NCI-H748 treated with DMSO at 0.1 percent for 48 hours (cell line): ENCODE data around the gene NTM.

Source experiments
- DNase-seq: peaks from one replicate; lab custom pipeline; 2025; lab: John Stamatoyannopoulos, UW

Gene NTM

DNA sequence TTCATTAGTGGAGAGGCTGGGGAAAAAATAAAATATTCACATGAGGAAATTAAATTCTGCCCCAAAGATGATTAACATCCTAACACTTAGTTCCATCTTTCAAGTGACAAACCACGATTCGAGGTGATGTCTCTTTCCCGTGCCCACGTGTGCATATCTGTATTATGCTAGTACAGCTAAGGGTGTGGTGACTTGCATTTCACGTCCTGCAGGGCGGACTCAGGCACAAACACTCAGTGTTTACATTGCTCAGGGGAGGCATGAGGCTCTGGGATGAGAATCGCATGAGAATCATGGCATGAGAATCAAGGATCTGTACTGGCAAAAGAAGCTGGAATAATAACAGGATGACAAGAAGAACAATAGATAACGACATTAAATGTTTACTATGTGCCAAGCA lies 179.4 kb downstream of the NTM start:
- peak; percentile 5 for DNase-seq

DNA sequence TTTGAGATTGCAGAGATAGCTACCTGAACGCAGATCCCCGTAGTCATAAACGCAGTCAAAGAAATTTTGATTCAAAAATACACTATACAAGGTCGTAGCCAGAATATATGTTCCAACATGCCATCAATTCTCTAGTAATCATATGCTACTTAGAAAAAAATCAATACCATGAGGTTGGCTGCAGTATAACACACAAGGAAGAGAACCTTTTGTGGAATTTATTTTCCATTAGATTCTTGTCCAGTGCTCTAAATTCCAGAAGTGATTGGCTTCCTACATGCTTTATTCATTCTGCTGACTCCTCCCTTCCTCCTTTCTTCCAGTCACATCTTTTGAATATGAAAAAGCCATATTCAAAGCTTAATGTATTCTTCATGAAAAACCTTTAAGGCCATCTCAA lies 189.9 kb downstream of the NTM start:
- no peak for DNase-seq

DNA sequence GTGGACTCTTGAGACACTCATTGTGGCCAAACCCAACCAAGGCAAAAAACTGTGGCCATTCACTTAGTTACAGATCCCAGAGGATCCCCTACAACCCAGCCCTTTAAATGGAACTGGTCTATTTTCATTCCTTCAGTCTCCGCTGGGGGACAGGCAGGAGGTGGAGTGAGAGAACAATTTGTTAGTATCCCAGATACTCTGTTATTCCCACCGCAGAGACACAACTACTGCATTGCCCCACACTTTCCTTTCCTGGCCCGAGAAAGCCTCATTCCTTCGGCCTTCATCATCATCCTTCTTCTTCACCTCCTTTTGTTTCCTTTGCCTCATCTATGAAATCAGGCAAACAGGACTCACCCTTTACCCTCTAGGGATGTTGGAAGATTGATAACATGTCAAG lies 191.1 kb downstream of the NTM start:
- DNase-seq: no peak

DNA sequence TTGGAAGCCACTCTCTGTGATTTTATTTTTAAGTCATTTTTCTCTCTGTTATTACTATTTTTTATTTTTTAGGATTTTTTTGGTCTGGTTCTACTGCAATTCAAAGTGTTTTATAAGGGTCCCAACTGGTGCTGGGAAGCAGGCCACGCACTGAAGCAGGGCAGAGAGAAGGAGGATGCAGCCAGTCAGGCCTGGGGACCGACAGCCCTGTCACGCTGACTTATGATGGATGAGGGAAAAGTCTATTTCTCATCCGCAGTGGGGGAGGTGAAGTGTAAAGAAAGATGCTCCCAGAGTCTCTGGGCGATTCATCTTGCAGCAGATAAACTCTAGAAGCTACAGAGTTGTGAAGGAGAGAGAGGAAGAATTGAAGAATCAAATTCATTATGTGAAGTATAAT lies 191.6 kb downstream of the NTM start:
- DNase-seq: no peak

GRCh38 chr11:131568318-131568717 lies 197.9 kb downstream of the NTM start:
- no peak for DNase-seq

DNA sequence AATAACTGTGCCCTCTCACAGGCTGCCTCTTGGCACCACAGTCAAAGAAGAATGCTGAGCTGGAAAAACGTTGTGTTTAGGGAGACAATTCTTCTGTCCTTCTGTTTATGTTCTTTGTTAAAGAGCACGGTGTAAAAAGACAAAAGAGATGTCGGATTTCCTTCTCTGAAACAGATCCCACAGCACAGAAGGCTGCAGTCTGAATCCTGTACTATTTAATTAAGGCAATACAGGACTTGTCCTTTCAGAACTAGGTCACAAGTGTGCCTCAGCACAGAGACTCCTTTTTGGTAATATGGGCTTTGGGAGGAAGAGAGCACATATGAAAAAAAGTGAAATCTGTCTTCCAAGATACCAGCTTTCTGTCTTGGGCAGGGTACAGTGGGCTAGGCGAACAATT lies 201.2 kb downstream of the NTM start:
- DNase-seq: no peak

DNA sequence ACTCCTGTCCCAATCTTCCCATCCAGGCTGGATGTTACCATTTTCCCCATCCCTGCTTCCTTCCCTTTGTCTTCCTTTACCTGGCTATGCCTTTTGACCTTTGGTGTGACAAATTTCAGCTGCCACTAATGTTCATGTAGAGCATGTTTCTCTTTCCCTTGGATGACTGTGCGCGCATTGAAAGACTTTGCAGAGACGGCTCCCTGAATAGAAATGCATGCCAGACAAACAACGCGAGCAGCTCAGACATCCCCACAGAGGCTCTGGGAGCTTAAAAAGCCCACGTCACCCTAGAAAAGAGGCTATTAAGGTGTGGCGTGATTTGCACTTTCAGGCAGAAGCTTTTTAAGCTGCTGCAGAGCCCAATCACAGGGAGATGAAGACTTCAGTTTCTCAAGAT lies 202.0 kb downstream of the NTM start:
- no peak for DNase-seq

DNA sequence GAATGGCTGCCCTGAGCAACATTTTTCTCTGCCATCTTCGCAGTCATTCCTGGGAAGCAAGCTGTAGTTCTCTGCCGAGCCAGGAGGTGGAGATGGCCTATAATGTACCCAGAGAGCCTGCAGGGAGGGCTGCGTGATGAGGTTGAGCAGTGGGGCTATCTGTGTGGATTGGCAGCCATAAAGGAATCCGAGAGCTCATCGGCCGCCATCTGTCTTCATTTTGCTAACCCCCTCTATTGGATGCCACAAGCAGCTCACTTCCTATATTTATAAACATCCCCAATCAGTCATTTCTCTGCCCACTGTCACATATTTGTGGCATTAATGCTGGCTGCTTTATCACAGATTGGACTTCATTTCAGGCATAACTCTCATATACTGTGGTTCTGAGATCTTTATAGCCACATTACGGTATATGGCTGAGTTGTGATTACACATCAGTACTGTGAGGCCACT lies 209.5 kb downstream of the NTM start:
- peak; percentile 5 for DNase-seq

DNA sequence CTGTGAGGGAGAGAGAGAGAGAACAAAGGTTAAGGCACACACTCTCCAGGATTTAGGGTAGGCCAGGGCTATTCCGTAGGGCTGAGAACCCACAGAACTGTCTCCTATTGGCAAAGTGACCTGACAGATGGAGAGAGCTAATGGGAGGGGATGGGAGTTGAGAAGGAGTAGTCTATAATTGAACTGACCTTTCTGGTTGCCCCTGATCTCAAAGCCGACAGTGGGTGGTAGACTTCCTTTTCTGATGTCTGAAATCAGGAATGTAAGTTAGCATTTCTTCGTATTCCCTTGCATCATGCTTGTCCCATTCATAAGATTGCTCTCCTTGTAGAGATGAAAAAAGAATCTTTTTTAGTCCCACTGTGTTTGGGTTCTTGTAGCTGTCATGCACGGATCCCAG lies 210.1 kb downstream of the NTM start:
- no peak for DNase-seq

- DNase-seq: no peak
Observed at GRCh38 chr11:131581046-131581445, 210.6 kb downstream of the NTM start.

GRCh38 chr11:131582021-131582525 lies 211.7 kb downstream of the NTM start:
- DNase-seq: no peak

DNA sequence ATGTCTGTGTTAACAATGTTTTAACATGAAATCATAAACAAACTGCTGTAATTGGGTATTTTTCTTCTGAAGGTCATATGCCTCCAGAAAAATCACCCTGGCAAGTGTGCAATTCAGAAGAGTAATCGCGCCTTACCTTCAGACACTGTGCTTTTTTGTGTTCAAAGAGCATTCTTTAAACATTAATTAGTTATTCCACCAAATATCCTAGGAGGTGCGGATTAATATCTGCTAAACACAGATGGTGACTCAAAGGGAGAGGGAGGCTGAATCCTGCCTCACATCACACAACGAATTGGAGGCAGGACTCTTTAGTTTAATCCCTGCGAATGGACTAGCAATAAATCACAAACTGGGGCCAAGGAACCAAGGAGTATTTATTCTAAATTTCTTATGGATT lies 213.0 kb downstream of the NTM start:
- no peak for DNase-seq

DNA sequence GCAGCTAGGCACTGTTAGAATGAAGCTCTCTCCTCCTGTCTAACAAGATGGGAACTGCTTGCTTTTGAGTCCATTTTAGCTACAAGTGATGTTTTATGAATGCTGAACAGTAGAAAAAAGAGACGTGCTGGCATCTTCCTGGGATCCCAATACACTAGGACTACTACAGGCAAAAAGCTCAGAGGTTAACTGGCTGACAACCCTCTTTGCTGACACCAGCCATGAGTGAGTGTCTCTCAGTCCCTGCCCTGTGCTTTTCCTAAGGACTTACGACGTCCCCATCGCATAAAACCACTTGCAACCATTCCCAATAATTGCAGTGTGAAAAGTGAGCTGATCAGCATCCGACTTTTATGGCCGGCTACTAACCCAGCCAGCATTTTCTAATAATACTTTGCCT lies 213.5 kb downstream of the NTM start:
- no peak for DNase-seq

DNA sequence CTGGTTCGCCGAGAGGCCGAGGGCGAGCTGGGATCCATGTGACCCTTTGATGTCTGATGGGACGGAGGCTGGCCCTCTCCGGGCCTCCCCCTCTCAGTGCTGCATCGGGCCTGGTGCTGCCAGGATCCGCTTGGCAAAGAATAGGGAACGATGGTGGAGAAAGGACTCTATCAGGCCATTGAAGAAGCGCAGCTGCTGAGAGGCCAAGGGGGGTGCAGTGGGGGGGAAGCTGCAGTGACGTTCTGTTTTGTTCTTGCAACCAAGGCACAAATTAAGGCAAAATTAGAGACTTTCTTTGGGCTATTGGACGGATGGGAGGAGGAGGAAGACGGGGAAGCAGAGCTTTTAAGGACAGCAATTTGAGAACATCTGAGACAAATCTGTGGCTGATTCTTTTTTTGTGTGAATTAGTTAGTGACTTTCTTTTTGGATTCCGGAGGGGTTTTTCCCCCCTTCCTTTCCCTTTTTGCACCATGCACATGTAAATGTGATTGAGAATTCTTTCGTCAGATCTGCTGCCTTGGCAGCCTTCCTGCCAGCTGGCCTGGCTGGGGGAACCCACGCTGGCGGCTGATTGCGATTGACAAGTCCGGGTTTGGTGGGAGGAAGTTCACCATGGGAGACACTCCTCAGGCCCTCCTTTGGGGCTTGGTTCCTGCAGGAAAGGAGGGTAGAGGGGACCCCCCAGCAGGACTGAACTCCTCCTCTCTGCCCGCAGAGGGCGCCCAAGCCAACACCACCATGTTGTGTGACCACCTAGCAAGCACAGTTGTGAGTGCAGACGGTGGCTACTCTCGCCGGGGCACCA lies 214.6 kb downstream of the NTM start:
- DNase-seq: no peak

- DNase-seq: no peak
Observed at GRCh38 chr11:131588057-131588456, 217.6 kb downstream of the NTM start.

DNA sequence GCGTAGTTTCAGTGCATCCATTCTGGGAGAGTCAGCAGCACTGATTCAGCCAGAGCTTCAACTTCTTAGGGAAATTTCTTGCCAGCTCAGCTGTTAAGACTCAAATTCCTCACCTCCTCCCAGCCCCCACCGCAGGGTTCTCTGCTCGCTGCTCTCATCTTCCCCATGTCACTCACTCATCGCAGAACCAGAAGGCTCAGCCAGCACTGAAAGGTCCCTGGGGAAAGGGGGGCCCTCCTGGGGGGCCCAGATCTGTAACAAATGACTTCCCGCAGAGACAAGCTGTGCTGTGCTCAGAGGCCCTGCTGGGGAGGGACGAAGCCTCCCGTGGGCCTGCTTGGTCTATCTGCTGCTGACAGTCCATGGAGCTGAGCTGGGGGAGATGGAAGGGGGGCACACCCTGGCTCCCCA lies 220.6 kb downstream of the NTM start:
- no peak for DNase-seq

- DNase-seq: no peak
Observed at GRCh38 chr11:131592152-131592551, 221.7 kb downstream of the NTM start.

- DNase-seq: peak; percentile 34
Observed at GRCh38 chr11:131592734-131593133, 222.3 kb downstream of the NTM start.

DNA sequence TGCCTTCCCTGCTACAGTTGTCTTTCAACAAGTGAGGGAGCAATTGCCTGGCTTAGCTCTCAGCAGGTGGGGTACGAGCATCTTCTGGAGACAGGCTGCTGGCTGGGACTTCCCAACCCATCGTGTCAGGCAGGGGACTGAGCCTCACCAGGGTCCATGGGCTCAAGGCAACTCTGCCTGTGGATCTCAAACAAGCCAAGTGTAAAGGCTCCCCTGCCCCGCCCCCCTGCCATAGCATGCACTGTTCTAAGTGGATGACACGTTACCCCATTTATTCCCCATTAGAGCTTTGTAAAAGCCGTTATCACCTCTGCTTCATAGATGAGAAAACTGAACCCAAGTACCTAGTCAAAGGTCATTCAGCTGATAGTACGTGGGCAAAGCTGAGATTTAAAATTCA lies 222.9 kb downstream of the NTM start:
- DNase-seq: no peak

DNA sequence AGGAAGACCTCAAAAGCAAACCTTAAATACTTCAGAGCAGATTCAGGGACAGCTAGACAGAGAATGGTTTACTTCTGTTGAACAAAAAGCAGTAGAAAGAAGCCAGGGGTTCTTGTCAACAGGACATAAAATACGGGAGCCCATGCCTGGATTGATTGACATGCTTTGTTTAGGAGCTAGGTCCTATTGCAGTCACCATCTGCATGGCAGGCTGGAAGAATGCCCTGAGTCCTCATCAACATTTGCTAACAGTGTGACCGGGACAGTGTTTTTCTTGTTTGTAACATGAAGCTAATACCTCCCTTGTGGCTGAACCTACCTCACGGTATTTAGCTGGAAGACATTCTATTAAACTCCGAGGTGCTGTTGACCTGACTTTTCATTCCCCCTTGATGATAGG lies 225.4 kb downstream of the NTM start:
- DNase-seq: no peak

GRCh38 chr11:131597890-131598289 lies 227.5 kb downstream of the NTM start:
- DNase-seq: no peak

DNA sequence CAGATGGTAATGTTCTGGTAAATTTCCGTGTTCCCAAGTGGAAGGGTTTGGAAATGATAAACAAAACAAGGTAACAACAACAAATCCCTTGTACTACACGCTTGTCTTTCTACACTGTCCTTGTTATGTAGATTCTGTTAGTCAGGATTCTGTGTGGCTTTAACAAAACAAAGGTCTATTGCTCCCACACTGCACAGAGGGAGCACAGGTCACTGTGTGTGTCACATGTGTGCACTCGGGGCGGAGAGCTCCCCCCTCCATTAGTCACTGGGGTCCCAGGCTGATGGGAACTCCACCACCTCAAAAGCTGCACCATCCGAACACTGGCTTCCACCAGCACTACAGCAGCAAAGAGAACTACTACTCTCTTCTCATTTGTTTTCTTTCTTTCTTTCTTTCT lies 227.9 kb downstream of the NTM start:
- no peak for DNase-seq

GRCh38 chr11:131599285-131599684 lies 228.9 kb downstream of the NTM start:
- DNase-seq: no peak

DNA sequence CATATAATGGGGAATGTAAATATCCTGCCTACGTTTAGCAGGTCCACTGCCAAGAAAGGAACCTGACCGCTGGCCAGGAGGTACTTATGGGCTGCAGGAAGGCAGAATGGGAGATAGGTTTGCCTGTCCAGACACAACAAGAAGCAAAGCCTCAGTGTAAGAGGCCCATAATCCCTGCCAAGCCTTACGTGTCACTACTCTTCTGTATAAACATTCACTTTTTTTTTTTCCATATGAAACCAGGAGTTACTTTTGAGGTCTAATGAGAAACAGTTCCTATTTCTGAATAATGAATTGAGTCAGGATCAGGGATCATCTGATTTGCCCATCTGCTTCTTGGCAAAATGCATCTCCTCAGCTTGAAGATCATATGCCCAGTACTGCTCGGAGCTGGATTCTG lies 230.2 kb downstream of the NTM start:
- no peak for DNase-seq
